Renal cortical epithelial cell (primary cell): ENCODE data around the gene GPR137. TPM values are rescaled to one million over a fixed set of nuclear protein-coding genes. Genes with fewer than 3 reads are reported as not detected.
"Not testable (repeated sequence)": the region's sequence is repeated elsewhere in the genome, so short reads cannot be mapped to it uniquely, and the experiment has no call there.

Experiments
- DNase-seq: peaks from one replicate; pipeline ENCODE4 v3.0.0-alpha.2; 2011; ENCODE audit warnings: low read depth
- total RNA-seq: library from RNA; depleted of rRNA; stranded (reverse); fragments of >200 nt; gene quantifications from 2 replicates; pipeline ENCODE4 v1.2.3, GENCODE V29; 2014

The GPR137 gene
- total RNA-seq, 1 donor from 2014 or later: 18.9 TPM

- no peak for DNase-seq
Measured at GRCh38 chr11:64321026-64321425, 35.4 kb downstream of the GPR137 start.

DNA sequence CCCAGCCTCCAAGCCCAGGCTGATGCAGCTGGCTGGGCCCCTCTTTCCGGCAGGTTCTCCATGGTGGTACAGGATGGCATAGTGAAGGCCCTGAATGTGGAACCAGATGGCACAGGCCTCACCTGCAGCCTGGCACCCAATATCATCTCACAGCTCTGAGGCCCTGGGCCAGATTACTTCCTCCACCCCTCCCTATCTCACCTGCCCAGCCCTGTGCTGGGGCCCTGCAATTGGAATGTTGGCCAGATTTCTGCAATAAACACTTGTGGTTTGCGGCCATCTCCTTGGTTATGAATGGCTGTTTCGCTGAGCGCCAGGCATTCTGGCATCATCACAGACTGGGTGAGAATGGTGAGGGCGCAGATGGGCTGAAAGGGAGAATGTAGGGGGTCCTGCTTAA, 35.9 kb downstream of the GPR137 start:
- DNase-seq: peak; percentile 30

GRCh38 chr11:64322925-64323260, 37.2 kb downstream of the GPR137 start:
- DNase-seq: no peak

GRCh38 chr11:64323373-64323772, 37.7 kb downstream of the GPR137 start:
- no peak for DNase-seq

- DNase-seq: not testable (repeated sequence)
Measured at GRCh38 chr11:64323984-64324383, 38.3 kb downstream of the GPR137 start.

DNA sequence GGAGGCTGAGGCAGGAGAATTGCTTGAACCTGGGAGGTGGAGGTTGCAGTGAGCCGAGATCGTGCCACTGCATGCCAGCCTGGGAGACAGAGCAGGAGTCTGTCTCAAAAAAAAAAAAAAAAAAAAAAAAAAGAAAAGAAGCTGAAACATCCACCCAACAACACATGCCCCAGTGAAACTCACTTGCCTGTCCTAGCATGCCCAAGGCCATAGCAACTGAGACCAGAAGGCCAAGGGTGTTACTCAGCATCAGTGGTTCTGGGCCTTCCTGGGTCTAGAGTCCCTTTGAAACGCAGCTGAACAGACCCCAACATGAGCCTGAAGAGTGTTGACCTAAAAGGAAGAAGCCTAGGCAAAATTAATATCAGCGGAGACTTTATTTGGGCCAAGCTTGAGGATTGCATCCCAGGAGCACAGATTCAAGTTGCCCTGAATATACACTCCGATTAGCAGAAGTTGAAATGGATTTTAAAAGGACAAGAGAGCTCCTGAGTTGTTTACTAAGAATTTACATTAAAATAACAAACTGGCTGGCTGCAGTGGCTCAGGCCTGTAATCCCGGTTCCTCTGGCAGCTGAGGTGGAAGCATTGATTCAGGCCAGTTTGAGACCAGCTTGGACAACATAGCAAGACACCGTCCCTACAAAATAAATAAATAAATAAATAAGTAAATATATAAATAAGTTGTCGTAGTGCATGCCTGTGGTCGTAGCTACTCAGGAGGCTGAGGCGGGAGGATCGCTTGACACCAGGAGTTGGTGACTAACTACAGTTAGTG, 39.2 kb downstream of the GPR137 start:
- DNase-seq: no peak

GRCh38 chr11:64327375-64327774, 41.7 kb downstream of the GPR137 start:
- DNase-seq: no peak

DNA sequence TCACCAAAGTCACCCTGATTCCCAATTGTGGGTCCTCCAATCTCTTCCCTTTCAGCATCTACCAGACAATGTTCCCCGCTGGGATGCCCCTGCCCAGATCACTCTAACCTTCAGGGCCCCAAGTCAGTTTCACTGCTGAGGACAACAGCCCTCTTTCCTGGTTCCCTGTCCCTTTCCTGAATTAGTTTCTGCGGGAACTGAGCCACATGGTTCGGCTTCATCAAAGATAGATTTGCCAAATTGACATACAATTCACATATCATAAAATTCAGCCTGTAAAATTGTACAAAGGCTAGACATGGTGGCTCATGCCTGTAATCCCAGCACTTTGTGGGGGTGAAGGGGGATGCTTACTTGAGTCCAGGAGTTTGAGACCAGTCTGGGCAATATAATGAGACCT, 42.3 kb downstream of the GPR137 start:
- DNase-seq: no peak

DNA sequence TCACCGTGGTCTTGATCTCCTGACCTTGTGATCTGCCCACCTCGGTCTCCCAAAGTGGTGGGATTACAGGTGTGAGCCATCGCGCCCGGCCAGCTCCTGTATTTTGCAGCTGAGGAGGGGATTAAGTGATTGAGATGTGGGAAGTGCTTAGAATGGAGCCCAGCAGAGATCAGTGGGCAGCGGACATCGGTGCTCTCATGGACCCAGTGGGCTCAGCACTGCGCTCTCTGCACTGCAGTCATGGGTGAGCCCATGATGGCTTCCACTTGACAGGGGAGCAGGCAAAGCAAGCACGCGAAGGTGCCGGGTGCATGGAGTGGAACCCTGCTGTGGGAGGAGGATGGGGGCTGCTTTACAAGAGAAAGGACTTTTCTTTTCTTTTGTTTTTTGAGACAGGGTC, 45.2 kb downstream of the GPR137 start:
- no peak for DNase-seq

DNA sequence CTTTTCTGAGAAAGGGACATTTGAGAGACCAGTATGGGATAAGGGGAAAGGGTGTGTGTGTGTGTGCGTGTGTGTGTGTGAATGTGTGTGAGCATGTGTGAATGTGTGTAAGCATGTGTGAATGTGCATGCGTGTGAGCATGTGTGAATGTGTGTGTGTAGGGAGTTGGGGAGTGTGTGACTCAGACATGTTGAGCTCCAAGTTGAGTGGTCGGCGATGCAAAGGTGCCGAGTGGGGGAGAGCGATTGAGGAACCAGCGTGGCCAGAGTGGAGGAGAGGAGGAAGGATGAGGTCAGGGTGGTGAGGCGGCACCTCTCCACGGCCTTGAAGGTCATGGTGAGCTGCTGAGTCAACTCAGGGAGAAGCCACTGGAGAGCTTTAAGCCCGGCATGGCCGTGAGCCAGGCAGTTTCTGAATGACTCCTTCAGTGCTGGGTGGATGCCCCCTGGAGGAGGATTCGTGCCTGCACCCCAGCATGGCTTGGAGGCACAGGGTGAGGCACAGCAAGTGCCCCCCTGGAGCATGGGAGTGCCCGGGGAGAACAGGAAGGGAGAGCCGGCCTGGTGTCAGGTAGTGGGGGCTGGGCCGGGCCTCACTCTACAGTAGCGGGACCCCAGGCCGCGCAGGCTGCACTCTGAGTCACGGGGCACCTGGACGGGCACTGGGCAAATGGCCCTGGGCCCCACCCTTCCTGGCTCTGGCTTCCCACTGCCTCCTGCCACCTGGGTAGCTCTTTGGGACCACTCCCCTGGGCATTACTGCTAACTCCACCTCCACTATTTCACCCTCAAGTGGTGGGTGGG, 46.1 kb downstream of the GPR137 start:
- DNase-seq: peak; percentile 91

- no peak for DNase-seq
Measured at GRCh38 chr11:64333556-64333955, 47.9 kb downstream of the GPR137 start.

GRCh38 chr11:64334764-64335735, 49.4 kb downstream of the GPR137 start:
- peak; percentile 99 for DNase-seq

GRCh38 chr11:64337538-64338249, 52.0 kb downstream of the GPR137 start:
- no peak for DNase-seq

DNA sequence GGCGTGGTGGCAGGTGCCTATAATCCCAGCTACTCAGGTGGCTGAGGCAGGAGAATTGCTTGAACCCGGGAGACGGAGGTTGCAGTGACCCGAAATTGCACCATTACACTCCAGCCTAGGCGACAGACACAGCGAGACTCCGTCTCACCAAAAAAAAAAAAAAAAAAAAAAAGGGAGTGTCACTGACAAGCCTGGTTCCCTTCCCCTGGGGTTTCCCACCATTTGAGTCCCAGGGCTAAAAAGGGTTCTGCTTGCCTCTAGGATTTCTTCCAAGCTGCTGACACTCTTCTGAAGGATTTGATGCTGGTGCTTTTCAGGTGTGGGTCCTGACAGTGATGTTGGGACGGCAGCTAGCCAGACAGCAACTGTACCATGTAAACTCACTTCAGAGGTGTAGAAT, 53.1 kb downstream of the GPR137 start:
- no peak for DNase-seq

Other genes starting within 250 kb of the GPR137 start
- gene FLRT1, start 249.9 kb upstream of the GPR137 start, total RNA-seq: 0.05 TPM in 1 of 2 replicates, not detected in the other
- 9.3 and 18.4 TPM in 2 replicates for gene MACROD1, start 119.7 kb upstream of the GPR137 start, total RNA-seq
- gene STIP1, start 99.7 kb upstream of the GPR137 start, total RNA-seq: 174 and 201 TPM in 2 replicates
- 0.17 TPM in 1 of 2 replicates, not detected in the other for gene FERMT3, start 79.1 kb upstream of the GPR137 start, total RNA-seq
- gene TRPT1, start 59.7 kb upstream of the GPR137 start, total RNA-seq: 37.0 and 68.8 TPM in 2 replicates
- gene NUDT22, start 59.6 kb upstream of the GPR137 start, total RNA-seq: 39.2 and 107 TPM in 2 replicates
- 2.6 and 9.2 TPM in 2 replicates for gene DNAJC4, start 55.3 kb upstream of the GPR137 start, total RNA-seq
- 6.1 and 14.7 TPM in 2 replicates for gene VEGFB, start 51.3 kb upstream of the GPR137 start, total RNA-seq
- 57.5 and 64.3 TPM in 2 replicates for gene FKBP2, start 44.8 kb upstream of the GPR137 start, total RNA-seq
- 131 and 369 TPM in 2 replicates for gene PPP1R14B, start 38.9 kb upstream of the GPR137 start, total RNA-seq
- 29.7 and 44.3 TPM in 2 replicates for gene PLCB3, start 34.3 kb upstream of the GPR137 start, total RNA-seq
- 66.7 and 93.4 TPM in 2 replicates for gene BAD, start 1.2 kb upstream of the GPR137 start, total RNA-seq
- not detected in 2 replicates for gene KCNK4, start 5.5 kb downstream of the GPR137 start, total RNA-seq
- gene CATSPERZ, start 14.5 kb downstream of the GPR137 start, total RNA-seq: not detected in 2 replicates
- 54.0 and 72.4 TPM in 2 replicates for gene ESRRA, start 19.7 kb downstream of the GPR137 start, total RNA-seq
- gene TRMT112, start 31.7 kb downstream of the GPR137 start, total RNA-seq: 96.8 and 278 TPM in 2 replicates
- gene PRDX5, start 32.3 kb downstream of the GPR137 start, total RNA-seq: 209 and 400 TPM in 2 replicates
- 0.55 and 2.4 TPM in 2 replicates for gene CCDC88B, start 54.4 kb downstream of the GPR137 start, total RNA-seq
- gene RPS6KA4, start 73.3 kb downstream of the GPR137 start, total RNA-seq: 46.0 and 49.3 TPM in 2 replicates